Pancreas (tissue), 10 donors: ENCODE results near the gene CDK5RAP3. TPM values are rescaled to one million over a fixed set of nuclear protein-coding genes. Genes with fewer than 3 reads are reported as not detected.

ENCODE experiments used
- ATAC-seq, 4 donors: fragments of 200-7000 bp; cut with Tn5 transposase; one replicate each; pipeline versions ENCODE4 v1.8.0 to v1.9.1; 2020; ENCODE audit warnings: mild to moderate bottlenecking in 4 of 4, moderate library complexity in 4 of 4
- DNase-seq, 6 donors: peaks; one replicate each; pipeline ENCODE4 v3.0.0-alpha.2; 2020
- FAIRE-seq: peaks from 2 replicates; lab custom pipeline; 2012; peaks lifted over from hg19 to GRCh38; lab: Jason Lieb, UNC
- H3K27ac ChIP-seq, 4 donors: fragments of 200-600 bp; sonication (generic); 1 replicate in 3 of 4; 2 replicates in 1 of 4; pipeline versions ENCODE4 v1.5.0 to v1.8.0; 2020
- H3K27me3 ChIP-seq, 4 donors: fragments of 200-600 bp; one replicate each; pipeline ENCODE4 v1.8.0; 2021
- H3K36me3 ChIP-seq, 3 donors: fragments of 200-600 bp; sonication (generic) in 1 of 3; one replicate each; pipeline versions ENCODE4 v1.5.0 to v1.8.0; 2020 to 2021
- H3K4me1 ChIP-seq, 3 donors: fragments of 200-600 bp; one replicate each; pipeline ENCODE4 v1.8.0; 2021
- H3K4me3 ChIP-seq, 4 donors: fragments of 200-600 bp; sonication (generic) in 2 of 4; one replicate each; pipeline versions ENCODE4 v1.5.0 to v1.8.0; 2020 to 2021
- H3K9me3 ChIP-seq, 4 donors: fragments of 200-600 bp; one replicate each; pipeline ENCODE4 v1.8.0; 2021
- WGBS, 2 donors: extraction: QIAGEN DNeasy Blood & Tissue Kit; methylation state at CpG; one replicate each; pipeline ENCODE4 v1.1.7; 2013; 5-methylcytosine and 5-hydroxymethylcytosine counted together
- intact Hi-C, 3 donors: fragments of 100-400 bp; cut with DNase I; formaldehyde crosslinking; loops; one replicate each; pipeline versions ENCODE4 v1.11.1 to v1.14.2; 2022
- polyA plus RNA-seq, 2 donors: library from polyadenylated mRNA; stranded (reverse); fragments of 200-250 nt; gene quantifications; one replicate each; pipeline ENCODE4 v1.2.3, GENCODE V29; 2013
- total RNA-seq, 6 donors: library from RNA; stranded (reverse); fragmentation: NEBNext Ultra II Directional in 4 of 6; extraction: Animal tissue kit (Norgen Biotek cat#: 25700) in 4 of 6; gene quantifications; one replicate each; pipeline versions ENCODE4 v1.2.1 to v1.2.4, GENCODE V29; 2021 to 2023
- TF ChIP-seq, protein P1 (sequence below), 4 donors: fragments of 200-600 bp; sonication (generic) in 3 of 4; IDR thresholded peaks; one replicate each; pipeline versions ENCODE4 v1.5.0 to v1.8.0; 2021; ENCODE audit warnings: antibody characterized with exemption in 4 of 4
- donor health status: healthy with polysubstance abuse.
- donor health status: DM: no; HTN: no; CAD: no; lungs with moderate emphysema.
- donor health status: DM: no; HTN: no; CAD: no.
- donor health status: control.
- donor health status: control.
- donor health status: Bipolar disorder and iron deficiency.
- donor health status: DM: yes; HTN: yes; CAD: no.
- donor health status: DM: no; HTN: no; CAD: no.
- donor health status: DM: no; HTN: no; CAD: no.
- donor health status: DM: yes; HTN: yes; CAD: no.

The CDK5RAP3 gene
- total and polyA plus RNA-seq, 8 donors = 134 to 1,312 (median 185) TPM

DNA sequence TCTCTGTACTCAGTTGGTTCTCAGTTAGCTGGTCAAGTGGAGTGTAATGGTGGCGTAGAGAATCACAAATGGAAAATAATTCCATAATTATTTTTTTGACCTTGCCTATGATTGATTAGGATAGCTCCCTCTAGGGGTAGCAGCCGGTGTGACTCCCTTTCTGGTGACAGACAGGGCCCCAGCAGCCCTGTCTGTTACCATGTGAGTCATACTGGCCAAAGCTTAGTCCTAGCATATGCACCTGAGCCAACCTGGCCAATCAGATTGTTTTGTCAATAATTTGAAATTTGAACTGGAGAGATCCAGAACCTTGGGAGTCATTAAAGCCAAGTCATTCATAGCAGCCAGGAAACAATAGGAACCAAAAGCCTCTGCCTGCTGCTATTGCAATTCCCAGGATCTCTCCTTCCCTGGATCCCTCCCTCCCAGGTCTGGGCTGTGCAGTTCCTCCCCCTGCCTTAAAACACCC is 23.9 kb upstream of the CDK5RAP3 start:
- no peaks in the 10 kb centered on the region for H3K9me3 ChIP-seq
- FAIRE-seq = peak; percentile 34
- H3K4me3 ChIP-seq = no peak overlapping the region
- DNase-seq = peak; percentile 87 to 93 (median 92)
- peak overlapping the region; percentile 42 to 97 (median 71) for H3K27ac ChIP-seq
- no peaks in the 10 kb centered on the region for H3K27me3 ChIP-seq
- peaks cover 0 to 2% (median 2%) of the 10 kb centered on the region in 3 donors for H3K36me3 ChIP-seq
- intact Hi-C loops = no loop called here
- TF ChIP-seq, protein P1, sequence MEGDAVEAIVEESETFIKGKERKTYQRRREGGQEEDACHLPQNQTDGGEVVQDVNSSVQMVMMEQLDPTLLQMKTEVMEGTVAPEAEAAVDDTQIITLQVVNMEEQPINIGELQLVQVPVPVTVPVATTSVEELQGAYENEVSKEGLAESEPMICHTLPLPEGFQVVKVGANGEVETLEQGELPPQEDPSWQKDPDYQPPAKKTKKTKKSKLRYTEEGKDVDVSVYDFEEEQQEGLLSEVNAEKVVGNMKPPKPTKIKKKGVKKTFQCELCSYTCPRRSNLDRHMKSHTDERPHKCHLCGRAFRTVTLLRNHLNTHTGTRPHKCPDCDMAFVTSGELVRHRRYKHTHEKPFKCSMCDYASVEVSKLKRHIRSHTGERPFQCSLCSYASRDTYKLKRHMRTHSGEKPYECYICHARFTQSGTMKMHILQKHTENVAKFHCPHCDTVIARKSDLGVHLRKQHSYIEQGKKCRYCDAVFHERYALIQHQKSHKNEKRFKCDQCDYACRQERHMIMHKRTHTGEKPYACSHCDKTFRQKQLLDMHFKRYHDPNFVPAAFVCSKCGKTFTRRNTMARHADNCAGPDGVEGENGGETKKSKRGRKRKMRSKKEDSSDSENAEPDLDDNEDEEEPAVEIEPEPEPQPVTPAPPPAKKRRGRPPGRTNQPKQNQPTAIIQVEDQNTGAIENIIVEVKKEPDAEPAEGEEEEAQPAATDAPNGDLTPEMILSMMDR (IDR thresholded peaks at IDR 0.05) = peak; percentile 87 to 95 (median 90)
- WGBS, 2 donors = 4 to 7% methylated on average over 2 of the region's 2 CpGs
- peak; percentile 59 to 70 (median 67) for ATAC-seq
- peaks cover 61 to 82% (median 65%) of the 10 kb centered on the region in 3 donors for H3K4me1 ChIP-seq

DNA sequence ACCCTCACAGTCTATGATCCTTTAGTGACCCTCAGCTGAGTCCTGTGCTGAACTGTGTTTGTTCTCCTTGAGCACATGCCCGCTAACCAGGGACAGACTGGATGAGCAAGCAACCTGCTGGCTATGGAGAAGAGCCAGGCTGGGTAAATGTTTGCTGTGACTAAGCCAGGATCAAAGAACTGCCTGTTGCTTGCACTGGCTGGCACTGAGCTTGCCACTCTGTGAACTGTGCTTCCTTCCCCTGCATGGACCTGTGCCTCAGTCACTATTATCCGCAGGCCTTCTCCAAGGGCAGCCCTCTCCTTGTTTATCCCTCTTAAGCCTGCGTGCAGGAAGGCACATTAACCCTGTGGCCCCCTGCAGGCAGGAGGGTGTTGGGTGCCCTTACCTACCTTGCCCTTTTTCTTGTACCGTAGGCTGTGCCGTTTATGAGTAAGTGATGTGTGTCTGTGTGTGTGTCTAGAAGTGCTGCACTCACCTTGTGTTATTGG is 22.2 kb upstream of the CDK5RAP3 start:
- DNase-seq (peak; percentile 62 to 85 (median 76)), FAIRE-seq (no peak), ATAC-seq (peak; percentile 40 to 55 (median 48))
- H3K4me1 ChIP-seq = peaks cover 66 to 87% (median 79%) of the 10 kb centered on the region in 3 donors
- TF ChIP-seq, protein P1 (IDR thresholded peaks at IDR 0.05) = no peak
- peaks cover 0 to 14% (median 12%) of the 10 kb centered on the region in 3 donors for H3K36me3 ChIP-seq
- WGBS, 2 donors = 4 to 8% methylated on average over 5 of the region's 5 CpGs
- H3K27ac ChIP-seq = peak overlapping the region; percentile 85 to 97 (median 92)
- no peaks in the 10 kb centered on the region for H3K9me3 ChIP-seq
- intact Hi-C loops = no loop called here
- H3K4me3 ChIP-seq = peak overlapping the region in 1 of 4 donors; percentile 25
- no peaks in the 10 kb centered on the region for H3K27me3 ChIP-seq

DNA sequence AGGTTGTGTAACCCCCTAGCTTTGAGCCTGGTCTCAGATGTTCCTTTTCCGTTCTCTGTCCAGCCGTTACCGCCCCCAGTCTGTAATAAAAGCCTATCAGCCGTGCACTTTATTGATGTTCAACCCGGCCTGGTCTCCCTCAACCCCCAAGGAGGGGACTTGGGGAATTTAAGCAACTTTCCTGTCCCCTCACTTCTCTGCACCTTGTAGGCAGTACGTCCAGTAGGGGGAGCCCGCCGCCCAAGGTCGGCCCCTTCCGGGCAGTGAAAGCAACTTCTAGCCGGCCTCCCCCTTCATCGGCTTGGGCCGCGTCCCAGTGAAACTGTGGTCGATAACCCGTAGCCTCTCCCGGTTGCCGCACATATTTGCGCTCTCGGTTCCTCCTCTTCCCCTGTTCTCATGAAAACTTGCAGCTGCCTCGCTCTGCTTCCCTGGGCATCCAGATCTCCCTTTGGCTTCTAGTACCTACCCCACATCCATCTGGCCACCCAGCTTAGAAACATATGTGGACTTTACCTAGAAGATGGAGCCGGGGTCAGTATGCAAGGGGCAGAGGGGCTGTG is 21.6 kb upstream of the CDK5RAP3 start:
- H3K4me3 ChIP-seq = peak overlapping the region in 3 of 4 donors; percentile 7 to 31 (median 25)
- ATAC-seq (peak; percentile 69 to 84 (median 74)), DNase-seq (peak; percentile 95 to 100 (median 97)), FAIRE-seq (no peak)
- peaks cover 0 to 14% (median 12%) of the 10 kb centered on the region in 3 donors for H3K36me3 ChIP-seq
- TF ChIP-seq, protein P1 (IDR thresholded peaks at IDR 0.05) = peak; percentile 84 to 88 (median 86)
- H3K27ac ChIP-seq = peak overlapping the region; percentile 85 to 97 (median 92)
- intact Hi-C loops = no loop called here
- H3K27me3 ChIP-seq = no peaks in the 10 kb centered on the region
- no peaks in the 10 kb centered on the region for H3K9me3 ChIP-seq
- H3K4me1 ChIP-seq = peaks cover 66 to 92% (median 82%) of the 10 kb centered on the region in 3 donors
- 1% methylated on average over 22 of the region's 22 CpGs for WGBS, 2 donors

DNA sequence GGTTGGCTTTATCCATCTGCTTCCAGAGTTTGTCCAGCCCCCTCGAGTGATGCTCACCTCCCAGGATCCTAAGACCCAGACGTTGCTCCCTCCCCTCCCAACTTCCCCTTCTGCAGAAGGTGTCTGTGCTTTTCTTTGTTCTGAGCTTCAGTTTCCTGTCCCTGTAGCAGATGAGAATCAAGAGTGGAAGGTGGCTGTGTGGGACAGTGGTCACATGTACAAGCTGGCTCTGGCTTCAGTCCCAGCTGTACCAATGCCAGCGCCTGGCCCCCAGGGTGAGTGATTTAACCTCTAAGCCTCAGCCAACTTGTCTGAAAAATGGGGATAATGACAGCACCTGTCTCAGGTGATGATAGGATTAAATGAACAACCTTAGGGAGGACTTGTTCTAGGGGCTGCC is 21.0 kb upstream of the CDK5RAP3 start:
- H3K27ac ChIP-seq = peak overlapping the region; percentile 85 to 97 (median 92)
- H3K4me3 ChIP-seq = peak overlapping the region in 3 of 4 donors; percentile 7 to 31 (median 25)
- H3K9me3 ChIP-seq = no peaks in the 10 kb centered on the region
- peak; percentile 77 to 93 (median 84) for DNase-seq
- intact Hi-C loops = no loop called here
- FAIRE-seq = no peak
- no peaks in the 10 kb centered on the region for H3K27me3 ChIP-seq
- peak; percentile 44 to 48 (median 44) for ATAC-seq
- WGBS, 2 donors = 4 to 10% methylated on average over 3 of the region's 3 CpGs
- TF ChIP-seq, protein P1 (IDR thresholded peaks at IDR 0.05) = no peak
- H3K36me3 ChIP-seq = peaks cover 0 to 14% (median 12%) of the 10 kb centered on the region in 3 donors
- peaks cover 65 to 88% (median 79%) of the 10 kb centered on the region in 3 donors for H3K4me1 ChIP-seq
